Cardiac muscle cell (in vitro differentiated cells and primary cell): ENCODE data around the gene UBL3. TPM values are rescaled to one million over a fixed set of nuclear protein-coding genes. Genes with fewer than 3 reads are reported as not detected.

Source experiments
- DNase-seq, 2 donors: peaks; one replicate each; pipeline versions ENCODE4 v3.0.0 to v3.0.0-alpha.2; 2010 to 2017; ENCODE audit warnings: low read depth in 1 of 2, low spot score in 1 of 2
- H3K27ac ChIP-seq: fragments of 200-600 bp; sonication (generic); 2 replicates; pipeline ENCODE4 v1.5.1; 2016
- H3K27me3 ChIP-seq: fragments of 200-600 bp; sonication (generic); 2 replicates; pipeline ENCODE4 v1.6.0; 2016; ENCODE audit warnings: control low read depth
- H3K36me3 ChIP-seq: fragments of 200-600 bp; sonication (generic); 2 replicates; pipeline ENCODE4 v1.5.1; 2016; ENCODE audit warnings: control low read depth
- H3K4me1 ChIP-seq: fragments of 200-600 bp; sonication (generic); 2 replicates; pipeline ENCODE4 v1.8.1; 2017; ENCODE audit warnings: low read depth, mild to moderate bottlenecking, mixed run types
- H3K4me3 ChIP-seq: fragments of 200-600 bp; sonication (generic); 2 replicates; pipeline ENCODE4 v1.5.1; 2016; ENCODE audit warnings: mild to moderate bottlenecking
- H3K9me3 ChIP-seq: fragments of 200-600 bp; sonication (generic); 2 replicates; pipeline ENCODE4 v1.5.1; 2017; ENCODE audit warnings: low read depth, mild to moderate bottlenecking, control low read depth
- polyA plus RNA-seq: library from polyadenylated mRNA; unstranded; fragments of >200 nt; fragmentation: Nextera tagmentation; extraction: Ambion mirVana; gene quantifications from 2 replicates; pipeline ENCODE4 v1.2.1, GENCODE V29; 2016
- total RNA-seq: library from RNA; depleted of rRNA; stranded (reverse); fragments of >200 nt; gene quantifications from 2 replicates; pipeline ENCODE4 v1.2.3, GENCODE V29; 2016
- TF ChIP-seq, protein P1 (sequence below): IDR thresholded peaks from 2 replicates; pipeline ENCODE4 v1.5.1; 2012; ENCODE audit warnings: low read depth, mild to moderate bottlenecking, low read length

UBL3 gene
- total and polyA plus RNA-seq, 2 experiments from 2014 or later, result 16.3 to 19.2 TPM

- Histone ChIP-seq H3K4me1 (no peaks in the 10 kb centered on the region), H3K27ac (no peak overlapping the region), H3K9me3 (no peaks in the 10 kb centered on the region), H3K36me3 (no peaks in the 10 kb centered on the region), H3K4me3 (no peak overlapping the region), H3K27me3 (no peaks in the 10 kb centered on the region)
- peak in 1 of 2 donors; percentile 40 for DNase-seq
- TF ChIP-seq, protein P1, sequence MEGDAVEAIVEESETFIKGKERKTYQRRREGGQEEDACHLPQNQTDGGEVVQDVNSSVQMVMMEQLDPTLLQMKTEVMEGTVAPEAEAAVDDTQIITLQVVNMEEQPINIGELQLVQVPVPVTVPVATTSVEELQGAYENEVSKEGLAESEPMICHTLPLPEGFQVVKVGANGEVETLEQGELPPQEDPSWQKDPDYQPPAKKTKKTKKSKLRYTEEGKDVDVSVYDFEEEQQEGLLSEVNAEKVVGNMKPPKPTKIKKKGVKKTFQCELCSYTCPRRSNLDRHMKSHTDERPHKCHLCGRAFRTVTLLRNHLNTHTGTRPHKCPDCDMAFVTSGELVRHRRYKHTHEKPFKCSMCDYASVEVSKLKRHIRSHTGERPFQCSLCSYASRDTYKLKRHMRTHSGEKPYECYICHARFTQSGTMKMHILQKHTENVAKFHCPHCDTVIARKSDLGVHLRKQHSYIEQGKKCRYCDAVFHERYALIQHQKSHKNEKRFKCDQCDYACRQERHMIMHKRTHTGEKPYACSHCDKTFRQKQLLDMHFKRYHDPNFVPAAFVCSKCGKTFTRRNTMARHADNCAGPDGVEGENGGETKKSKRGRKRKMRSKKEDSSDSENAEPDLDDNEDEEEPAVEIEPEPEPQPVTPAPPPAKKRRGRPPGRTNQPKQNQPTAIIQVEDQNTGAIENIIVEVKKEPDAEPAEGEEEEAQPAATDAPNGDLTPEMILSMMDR, result no peak
These were observed 91.8 kb downstream of the UBL3 start for GRCh38 chr13:29758531-29759114.

DNA sequence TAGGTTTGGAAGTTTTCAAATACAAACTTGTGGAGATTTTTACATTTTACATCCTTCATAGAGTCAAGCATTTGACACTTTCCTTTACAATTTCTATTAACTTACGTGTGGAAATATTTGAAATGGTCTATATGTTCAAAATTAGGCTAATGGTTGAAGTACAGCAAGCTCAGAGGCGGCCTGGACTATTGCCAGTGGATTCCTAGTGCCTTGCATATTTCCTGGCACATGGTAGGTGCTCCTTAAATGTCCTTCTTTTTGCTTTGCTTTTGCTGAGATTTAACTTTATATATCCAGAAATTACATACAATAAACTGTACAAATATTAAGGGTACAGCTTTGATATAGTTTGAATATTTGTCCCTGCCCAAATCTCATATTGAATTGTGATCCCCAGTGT, 93.9 kb downstream of the UBL3 start:
- Histone ChIP-seq H3K27me3 (no peaks in the 10 kb centered on the region), H3K4me1 (no peaks in the 10 kb centered on the region)

GRCh38 chr13:29754473-29754806, 96.0 kb downstream of the UBL3 start:
- DNase-seq, result peak in 1 of 2 donors; percentile 26
- no peaks in the 10 kb centered on the region for H3K36me3 ChIP-seq
- no peaks in the 10 kb centered on the region for H3K4me1 ChIP-seq
- no peak overlapping the region for H3K27ac ChIP-seq
- no peaks in the 10 kb centered on the region for H3K9me3 ChIP-seq
- H3K4me3 ChIP-seq, result no peak overlapping the region
- no peaks in the 10 kb centered on the region for H3K27me3 ChIP-seq
- TF ChIP-seq, protein P1, result no peak

More for the DNA sequence above, 93.9 kb downstream of the UBL3 start:
- Histone ChIP-seq H3K27ac (no peak overlapping the region), H3K4me3 (no peak overlapping the region), H3K36me3 (no peaks in the 10 kb centered on the region), H3K9me3 (no peaks in the 10 kb centered on the region)
- peak in 1 of 2 donors; percentile 62 for DNase-seq
- TF ChIP-seq, protein P1, result no peak

GRCh38 chr13:29753618-29754472, 96.6 kb downstream of the UBL3 start:
- DNase-seq, result no peak
- no peak overlapping the region for H3K4me3 ChIP-seq
- H3K9me3 ChIP-seq, result no peaks in the 10 kb centered on the region
- H3K27ac ChIP-seq, result no peak overlapping the region
- no peaks in the 10 kb centered on the region for H3K36me3 ChIP-seq
- H3K4me1 ChIP-seq, result no peaks in the 10 kb centered on the region
- TF ChIP-seq, protein P1, result no peak
- no peaks in the 10 kb centered on the region for H3K27me3 ChIP-seq

- DNase-seq, result no peak
- Histone ChIP-seq H3K27ac (no peak overlapping the region), H3K4me1 (no peaks in the 10 kb centered on the region), H3K36me3 (no peaks in the 10 kb centered on the region), H3K27me3 (no peaks in the 10 kb centered on the region), H3K9me3 (no peaks in the 10 kb centered on the region), H3K4me3 (no peak overlapping the region)
- TF ChIP-seq, protein P1, result no peak
These were observed 98.2 kb downstream of the UBL3 start for GRCh38 chr13:29752175-29752574.
